ENCODE results near the gene ZNF8. TPM values are rescaled to one million over a fixed set of nuclear protein-coding genes. Genes with fewer than 3 reads are reported as not detected.
"Not testable (repeated sequence)": the region's sequence is repeated elsewhere in the genome, so short reads cannot be mapped to it uniquely, and the experiment has no call there.

The ZNF8 gene
- total RNA-seq, 1 donor from 2014 or later, result 5.4 TPM

DNA sequence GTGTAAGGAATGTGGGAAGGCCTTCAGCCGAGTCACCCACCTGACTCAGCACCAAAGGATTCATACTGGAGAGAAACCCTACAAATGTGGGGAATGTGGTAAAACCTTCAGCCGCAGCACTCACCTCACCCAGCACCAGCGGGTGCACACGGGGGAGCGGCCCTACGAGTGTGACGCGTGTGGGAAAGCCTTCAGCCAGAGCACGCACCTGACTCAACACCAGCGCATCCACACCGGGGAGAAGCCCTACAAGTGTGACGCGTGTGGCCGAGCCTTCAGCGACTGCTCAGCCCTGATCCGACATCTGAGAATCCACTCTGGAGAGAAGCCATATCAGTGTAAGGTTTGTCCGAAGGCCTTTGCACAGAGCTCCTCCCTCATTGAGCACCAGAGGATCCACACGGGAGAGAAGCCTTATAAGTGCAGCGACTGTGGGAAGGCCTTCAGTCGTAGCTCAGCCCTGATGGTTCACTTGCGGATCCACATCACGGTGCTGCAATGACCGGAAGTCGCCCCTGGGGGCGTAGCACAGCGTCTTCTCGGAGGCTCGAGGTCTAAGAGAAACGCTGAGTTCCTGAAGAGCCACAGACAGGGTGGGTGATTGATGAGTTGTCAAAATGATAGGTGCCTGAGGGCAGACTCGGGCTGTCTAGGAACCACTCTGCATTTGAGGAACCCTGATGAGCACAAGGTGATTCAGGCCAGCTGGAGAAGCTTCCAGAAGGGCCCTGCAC lies 60.2 kb downstream of the ZNF8 start:
- TF ChIP-seq, protein P1, sequence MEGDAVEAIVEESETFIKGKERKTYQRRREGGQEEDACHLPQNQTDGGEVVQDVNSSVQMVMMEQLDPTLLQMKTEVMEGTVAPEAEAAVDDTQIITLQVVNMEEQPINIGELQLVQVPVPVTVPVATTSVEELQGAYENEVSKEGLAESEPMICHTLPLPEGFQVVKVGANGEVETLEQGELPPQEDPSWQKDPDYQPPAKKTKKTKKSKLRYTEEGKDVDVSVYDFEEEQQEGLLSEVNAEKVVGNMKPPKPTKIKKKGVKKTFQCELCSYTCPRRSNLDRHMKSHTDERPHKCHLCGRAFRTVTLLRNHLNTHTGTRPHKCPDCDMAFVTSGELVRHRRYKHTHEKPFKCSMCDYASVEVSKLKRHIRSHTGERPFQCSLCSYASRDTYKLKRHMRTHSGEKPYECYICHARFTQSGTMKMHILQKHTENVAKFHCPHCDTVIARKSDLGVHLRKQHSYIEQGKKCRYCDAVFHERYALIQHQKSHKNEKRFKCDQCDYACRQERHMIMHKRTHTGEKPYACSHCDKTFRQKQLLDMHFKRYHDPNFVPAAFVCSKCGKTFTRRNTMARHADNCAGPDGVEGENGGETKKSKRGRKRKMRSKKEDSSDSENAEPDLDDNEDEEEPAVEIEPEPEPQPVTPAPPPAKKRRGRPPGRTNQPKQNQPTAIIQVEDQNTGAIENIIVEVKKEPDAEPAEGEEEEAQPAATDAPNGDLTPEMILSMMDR (IDR thresholded peaks at IDR 0.05), result no peak
- intact Hi-C loops (cut with DNase I), result no loop called here
- H3K36me3 ChIP-seq, result peaks cover 55% of the 10 kb centered on the region
- peak; percentile 28 for DNase-seq
- H3K4me3 ChIP-seq, result no peak overlapping the region
- no peaks in the 10 kb centered on the region for H3K27me3 ChIP-seq (ENCODE audit: low read depth)
- H3K27ac ChIP-seq, result no peak overlapping the region
- H3K4me1 ChIP-seq, result no peaks in the 10 kb centered on the region
- ATAC-seq, result no peak
- H3K9me3 ChIP-seq, result no peaks in the 10 kb centered on the region

DNA sequence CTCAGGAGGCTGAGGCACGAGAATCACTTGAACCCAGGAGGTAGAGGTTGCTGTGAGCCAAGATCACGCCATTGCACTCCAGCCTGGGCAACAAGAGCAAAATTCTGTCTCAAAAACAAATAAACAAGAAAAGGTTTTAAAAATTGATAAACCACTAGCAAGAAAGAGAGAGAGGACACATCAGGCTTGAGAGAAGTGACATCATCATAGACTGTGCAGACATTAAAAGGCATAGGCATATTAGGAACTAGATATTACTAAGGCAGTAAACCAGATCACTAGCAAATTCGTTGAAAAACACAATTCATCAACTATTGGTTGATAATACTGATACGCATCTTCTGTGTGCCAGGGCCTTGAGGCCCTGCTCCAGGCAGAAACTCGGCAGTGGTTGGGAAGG lies 66.8 kb downstream of the ZNF8 start:
- Histone ChIP-seq H3K36me3 (peaks cover 11% of the 10 kb centered on the region), H3K27ac (no peak overlapping the region), H3K4me1 (peaks cover 11% of the 10 kb centered on the region), H3K4me3 (no peak overlapping the region), H3K27me3 (ENCODE audit: low read depth) (peaks cover 29% of the 10 kb centered on the region), H3K9me3 (no peaks in the 10 kb centered on the region)
- ATAC-seq, result no peak
- intact Hi-C loops (cut with DNase I), result no loop called here
- TF ChIP-seq, protein P1 (IDR thresholded peaks at IDR 0.05), result no peak
- no peak for DNase-seq

DNA sequence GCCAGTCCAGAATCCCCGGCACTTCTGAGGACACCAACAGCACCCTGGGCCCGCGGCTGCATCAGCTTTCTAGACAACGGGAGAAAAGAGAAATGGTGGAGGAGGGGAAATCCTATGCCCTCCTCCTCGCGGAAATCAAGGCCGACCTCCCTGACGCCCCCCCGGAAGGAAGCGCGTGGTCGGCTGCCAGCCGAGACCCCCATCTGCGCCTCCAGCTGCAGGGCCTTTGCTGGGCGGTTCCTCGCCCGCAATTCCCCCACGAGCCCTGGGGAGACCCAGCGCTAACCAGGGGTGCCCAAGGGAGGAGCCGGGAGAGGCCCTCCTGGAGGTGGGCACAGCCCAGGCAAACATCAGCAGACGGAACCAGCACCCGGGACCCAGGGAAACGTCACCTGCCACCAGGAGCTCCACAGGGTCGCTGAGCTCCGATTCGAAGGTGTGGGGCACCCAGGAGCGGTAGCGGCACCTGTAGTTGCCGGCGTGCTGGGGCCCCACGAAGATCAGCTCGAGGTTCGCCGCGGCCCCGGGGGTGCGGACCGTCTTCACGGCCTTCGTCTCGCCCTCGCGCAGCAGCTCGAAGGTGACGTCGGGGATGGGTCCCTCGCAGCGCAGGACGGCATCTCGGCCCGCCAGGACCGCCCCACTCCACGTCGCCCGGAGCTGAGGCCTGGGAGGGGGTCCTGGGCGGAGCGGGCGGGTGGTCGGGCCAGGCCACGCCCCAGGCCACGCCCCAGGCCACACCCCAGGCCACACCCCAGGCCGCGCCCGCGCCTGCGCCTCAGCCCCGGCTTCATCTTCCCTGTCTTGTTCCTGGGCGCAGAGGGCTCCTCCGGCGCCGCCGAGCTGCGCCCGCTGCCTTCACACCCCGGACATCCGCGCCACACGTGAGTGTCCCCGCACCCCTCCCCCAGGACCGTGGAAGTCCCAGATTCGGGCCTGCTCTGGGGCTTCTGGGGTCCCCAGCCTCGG lies 68.5 kb downstream of the ZNF8 start:
- Histone ChIP-seq H3K4me1 (peaks cover 13% of the 10 kb centered on the region), H3K9me3 (no peaks in the 10 kb centered on the region), H3K27ac (peak overlapping the region; percentile 82), H3K36me3 (peaks cover 5% of the 10 kb centered on the region), H3K27me3 (ENCODE audit: low read depth) (peaks cover 32% of the 10 kb centered on the region), H3K4me3 (peak overlapping the region; percentile 73)
- DNase-seq (peak; percentile 72), ATAC-seq (peak; percentile 96 to 97)
- TF ChIP-seq, protein P1 (IDR thresholded peaks at IDR 0.05), result no peak
- intact Hi-C loops (cut with DNase I), result no loop called here

DNA sequence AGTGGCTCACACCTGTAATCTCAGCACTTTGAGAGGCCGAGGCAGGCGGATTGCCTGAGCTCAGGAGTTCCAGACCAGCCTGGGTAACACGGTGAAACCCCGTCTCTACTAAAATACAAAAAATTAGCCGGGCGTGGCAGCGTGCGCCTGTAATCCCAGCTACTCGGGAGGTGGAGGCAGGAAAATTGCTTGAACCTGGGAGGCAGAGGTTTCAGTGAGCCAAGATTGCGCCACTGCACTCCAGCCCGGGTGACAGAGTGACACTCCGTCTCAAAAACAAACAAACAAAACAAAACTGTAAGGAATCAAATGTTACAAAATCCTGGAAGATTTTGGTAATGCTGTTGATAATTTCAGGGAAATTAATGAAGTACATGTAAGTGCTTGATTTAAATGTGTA lies 69.3 kb downstream of the ZNF8 start:
- DNase-seq, result peak; percentile 20
- Histone ChIP-seq H3K4me3 (peak overlapping the region; percentile 73), H3K27ac (peak overlapping the region; percentile 82), H3K4me1 (peaks cover 13% of the 10 kb centered on the region), H3K27me3 (ENCODE audit: low read depth) (peaks cover 34% of the 10 kb centered on the region)
- intact Hi-C loops (cut with DNase I); H3K9me3 ChIP-seq; ATAC-seq; H3K36me3 ChIP-seq: not testable (repeated sequence)

DNA sequence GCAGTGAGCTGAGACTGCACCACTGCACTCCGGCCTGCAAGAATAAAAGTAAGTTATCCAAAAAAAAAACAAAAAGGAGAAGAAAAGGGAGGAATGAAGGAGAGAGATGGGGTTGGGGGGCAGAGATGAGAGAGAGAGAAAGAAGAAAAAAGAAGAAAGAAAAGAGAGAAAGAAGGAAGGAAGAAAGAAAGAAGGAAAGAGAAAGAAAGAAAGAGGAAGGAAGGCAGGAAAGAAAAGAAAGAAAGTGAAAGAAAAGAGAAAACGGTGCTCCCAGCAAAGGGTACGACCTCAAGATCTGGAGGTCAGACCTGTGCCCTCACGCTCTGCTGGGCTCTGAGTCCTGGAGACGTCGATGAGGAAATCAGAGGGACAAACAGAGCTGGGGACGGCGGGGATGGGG lies 70.8 kb downstream of the ZNF8 start:
- H3K4me3 ChIP-seq, result no peak overlapping the region
- TF ChIP-seq, protein P1 (IDR thresholded peaks at IDR 0.05), result no peak
- DNase-seq (no peak), ATAC-seq (no peak)
- intact Hi-C loops (cut with DNase I), result no loop called here
- H3K27me3 ChIP-seq (ENCODE audit: low read depth), result peaks cover 34% of the 10 kb centered on the region
- peaks cover 13% of the 10 kb centered on the region for H3K4me1 ChIP-seq
- H3K36me3 ChIP-seq, result peaks cover 5% of the 10 kb centered on the region
- no peak overlapping the region for H3K27ac ChIP-seq
- H3K9me3 ChIP-seq, result no peaks in the 10 kb centered on the region

Data from lower lobe of right lung (tissue), 2 donors.